OCI-LY1 (cell line): Measurements from ENCODE around the gene PDIA2.

Experiments used
- CTCF ChIP-seq: fragments of 200-600 bp; sonication (generic), shearing (Covaris generic); IDR thresholded peaks from 2 replicates; pipeline ENCODE4 v1.5.1; 2017; ENCODE audit warnings: mild to moderate bottlenecking, antibody characterized with exemption, low read length, moderate library complexity, mixed read lengths
- EZH2 ChIP-seq: fragments of 200-600 bp; sonication (generic), shearing (Covaris generic); IDR thresholded peaks from 2 replicates; pipeline ENCODE4 v1.8.0; 2017; ENCODE audit warnings: borderline replicate concordance, mixed run types, mild to moderate bottlenecking, antibody characterized with exemption, low read length, moderate library complexity, mixed read lengths

GRCh38 chr16:285146-286055 lies 2.4 kb downstream of the PDIA2 start:
- TF ChIP-seq EZH2 = no peak
- TF ChIP-seq CTCF = no peak
